SKM-1 (cell line): ENCODE measurements around the gene ASTN2.

Experiments used
- DNase-seq: peaks from one replicate; lab custom pipeline; 2025; ENCODE audit not compliant: unreplicated experiment; lab: John Stamatoyannopoulos, UW

ASTN2 gene

DNA sequence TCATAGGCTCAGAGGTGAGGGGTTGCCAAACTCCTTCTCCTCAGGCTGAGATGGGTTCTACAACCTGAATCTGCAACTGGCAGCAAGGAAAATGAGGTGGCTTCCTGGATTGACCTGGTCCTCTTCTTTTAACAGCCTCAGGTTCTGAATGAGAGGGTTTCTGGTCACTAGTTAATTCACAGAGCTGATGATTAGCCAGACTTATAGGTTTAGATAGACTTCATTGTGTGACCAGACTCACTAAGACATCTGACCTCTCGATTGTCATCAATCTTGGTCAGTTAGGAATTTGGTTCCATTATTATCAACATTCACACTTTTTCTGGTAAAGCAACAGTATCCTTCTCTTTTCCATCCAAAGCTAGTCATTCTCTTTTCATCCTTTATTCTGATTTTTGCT, 1003.4 kb downstream of the ASTN2 start:
- DNase-seq, result no peak

DNA sequence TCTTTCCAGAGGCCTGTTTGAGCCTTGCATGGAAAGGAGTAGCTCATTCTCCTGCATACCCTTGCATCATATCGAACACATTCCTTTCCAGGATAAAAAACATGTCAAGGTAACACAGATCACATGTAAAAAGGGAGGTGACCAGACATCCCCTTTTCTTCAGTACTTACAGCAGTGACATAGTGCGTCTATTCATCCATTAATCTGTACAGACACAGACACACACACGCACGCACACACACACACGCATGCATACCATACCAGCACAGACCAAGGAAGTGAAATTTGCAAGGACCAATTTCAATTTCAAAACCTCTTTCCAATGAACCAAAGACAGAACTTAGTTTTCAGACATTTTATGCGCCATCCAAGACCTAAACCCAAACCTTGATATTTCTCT, 1005.2 kb downstream of the ASTN2 start:
- DNase-seq, result no peak

DNA sequence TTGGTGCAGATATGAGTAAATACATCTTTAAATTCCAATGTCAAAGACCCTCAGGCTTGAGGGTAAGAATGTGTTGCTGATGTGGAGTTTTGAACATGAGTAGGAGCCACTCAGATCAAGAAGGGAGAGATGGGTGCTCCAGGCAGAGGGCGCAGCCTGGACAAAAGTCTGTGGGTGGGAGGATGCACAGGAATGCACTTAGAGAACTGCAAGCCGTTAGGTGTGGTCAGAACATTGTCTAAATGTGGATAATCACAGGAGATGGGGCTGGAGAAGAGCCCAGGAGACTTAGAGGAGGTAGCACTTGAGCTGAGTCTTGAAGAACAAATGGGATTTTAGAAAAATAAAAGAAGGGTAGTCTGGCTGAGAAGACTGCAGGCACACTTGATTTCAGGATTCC, 1005.7 kb downstream of the ASTN2 start:
- no peak for DNase-seq

DNA sequence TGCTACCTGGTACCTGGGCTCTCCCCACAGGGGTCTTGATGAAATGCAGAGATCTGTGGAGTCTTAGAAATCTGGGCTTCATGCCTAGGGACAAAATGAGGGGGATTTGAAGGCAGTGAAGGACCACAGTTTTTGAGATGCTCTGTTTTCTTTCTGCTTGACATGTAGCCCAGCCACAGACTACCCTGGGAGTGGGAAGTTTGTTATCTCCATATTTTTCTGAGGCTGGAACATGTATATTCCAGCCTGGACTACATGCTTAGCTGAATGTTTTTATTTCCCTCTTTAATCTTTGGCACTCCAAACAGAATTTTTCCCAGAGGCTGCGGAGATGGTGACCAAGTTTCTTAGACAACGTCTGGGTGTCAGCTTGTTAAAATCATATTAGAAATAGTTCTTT, 1008.4 kb downstream of the ASTN2 start:
- DNase-seq, result no peak

DNA sequence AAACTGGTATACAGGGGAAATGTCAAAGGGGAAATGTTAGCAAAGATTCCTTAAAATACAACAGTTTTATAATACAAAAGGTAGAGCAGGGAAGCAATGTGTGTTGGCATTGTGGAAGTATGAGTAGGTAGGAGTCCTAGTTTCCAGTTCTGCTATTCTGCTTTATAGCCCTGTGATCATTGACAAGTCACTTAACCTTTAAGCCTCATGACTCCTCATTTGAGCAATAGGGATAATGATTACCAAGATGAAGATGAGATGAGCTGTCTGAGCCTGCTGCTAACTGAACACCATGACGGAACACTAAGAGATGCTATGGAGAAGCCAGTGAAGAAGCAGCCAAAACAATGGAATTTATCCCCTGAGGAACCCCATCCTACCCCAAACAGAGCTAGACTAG, 1009.5 kb downstream of the ASTN2 start:
- no peak for DNase-seq

DNA sequence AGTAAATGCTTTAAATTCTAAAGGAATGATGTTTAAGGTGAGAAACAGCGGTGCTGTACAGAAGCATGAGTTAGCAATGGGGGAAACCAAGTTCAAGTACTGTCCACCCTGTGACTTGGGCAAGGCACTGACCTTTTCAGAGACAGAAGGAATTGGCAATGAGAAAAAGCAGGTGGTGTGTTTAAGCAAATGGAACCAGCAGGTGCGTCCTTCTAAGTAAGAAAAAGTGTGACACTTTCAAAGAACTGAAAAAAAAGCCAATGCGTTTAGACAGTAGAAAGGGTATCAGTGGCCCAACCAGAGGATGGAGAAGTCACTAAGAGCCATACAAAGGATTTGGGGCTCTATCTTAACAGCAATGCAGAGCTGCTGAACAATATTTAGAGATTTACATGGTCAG, 1010.6 kb downstream of the ASTN2 start:
- no peak for DNase-seq

DNA sequence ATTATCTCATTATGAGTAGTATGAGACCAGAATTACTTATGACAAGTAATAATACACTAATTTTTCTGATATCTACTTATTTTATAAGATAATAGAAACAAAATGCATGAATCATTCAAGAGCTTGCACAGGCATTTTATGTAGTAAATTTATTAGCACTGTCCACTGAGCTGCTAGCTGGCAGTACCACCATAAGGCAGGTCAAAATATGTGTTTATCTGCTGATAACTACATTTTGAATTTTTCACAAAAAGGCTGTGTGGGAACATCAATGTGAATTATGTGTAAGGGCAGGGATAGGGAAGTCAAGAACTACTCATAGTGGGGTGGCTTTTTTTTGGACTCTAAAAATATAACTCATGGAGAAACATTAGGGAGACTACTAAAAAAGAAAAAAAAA, 1011.7 kb downstream of the ASTN2 start:
- DNase-seq, result no peak

DNA sequence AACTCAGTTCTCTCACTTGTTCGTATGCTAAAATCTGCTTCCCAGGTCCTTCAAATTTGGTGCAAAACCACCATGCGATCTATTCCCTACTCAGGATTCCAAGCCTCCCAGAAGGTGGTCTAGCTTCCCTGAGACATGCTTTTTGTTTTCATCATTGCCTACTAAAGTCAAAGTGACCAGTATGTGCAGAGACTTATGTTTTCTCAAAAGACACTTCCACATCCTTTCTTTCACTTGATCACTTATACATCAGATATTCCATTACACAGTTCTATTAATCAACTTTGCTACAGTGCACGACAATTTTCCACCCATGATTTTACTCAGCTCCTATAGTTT, 1019.2 kb downstream of the ASTN2 start:
- DNase-seq, result no peak

DNA sequence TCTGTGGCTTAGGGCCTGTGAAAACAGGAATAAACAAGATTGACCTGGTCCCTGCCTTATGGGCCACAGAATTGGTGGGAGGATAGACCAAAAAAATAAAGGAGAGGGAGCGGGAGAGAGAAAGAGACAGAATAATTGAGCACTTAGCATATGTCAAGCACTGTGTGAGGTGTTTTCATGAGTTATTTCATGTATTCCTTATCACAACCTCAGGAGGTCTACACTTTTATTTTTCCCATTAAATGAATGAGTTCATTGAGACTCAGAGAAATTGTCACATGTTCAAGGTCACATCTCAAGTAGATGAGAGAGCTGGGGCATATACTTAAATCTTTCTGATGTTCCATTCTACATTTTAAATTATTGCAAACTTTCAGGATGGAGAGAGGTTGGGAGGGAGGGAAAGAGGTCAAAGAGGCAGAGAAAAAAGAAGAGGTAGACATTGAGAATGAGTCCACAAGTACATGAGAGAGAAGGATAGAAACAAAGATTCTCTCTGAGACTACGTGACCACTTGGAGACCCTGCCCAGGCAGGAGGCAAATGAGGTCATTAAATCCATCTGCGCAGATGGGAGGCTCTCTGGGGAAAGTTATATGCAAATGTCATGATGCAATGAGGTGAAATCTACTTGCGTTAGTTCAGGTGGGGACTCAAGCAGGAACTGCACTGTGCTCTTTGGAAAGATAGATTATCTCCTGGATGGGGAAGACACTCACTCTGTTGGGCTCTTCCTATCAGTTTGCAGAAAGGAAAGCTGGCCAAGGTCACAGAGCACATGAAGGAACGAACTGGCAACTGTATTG, 1019.8 kb downstream of the ASTN2 start:
- DNase-seq, result no peak

DNA sequence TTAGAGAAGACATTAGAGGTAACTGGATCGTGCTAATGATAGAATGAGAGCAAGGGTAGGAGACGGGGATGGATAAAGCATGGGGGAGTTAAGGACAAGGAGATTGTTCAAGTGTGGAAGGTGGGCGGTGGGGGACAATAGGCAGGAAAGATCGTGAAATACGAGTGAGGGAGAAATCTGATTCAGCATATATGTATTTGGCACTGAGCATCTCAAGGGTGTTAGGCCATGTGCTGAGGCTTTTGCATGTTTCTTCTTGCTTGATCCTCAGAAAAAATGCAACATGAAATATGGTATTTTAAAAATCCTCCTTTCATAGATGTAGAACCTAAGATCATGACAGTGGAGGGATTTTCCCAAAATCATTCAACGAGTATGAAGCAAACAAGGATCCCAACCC, 1020.8 kb downstream of the ASTN2 start:
- no peak for DNase-seq

DNA sequence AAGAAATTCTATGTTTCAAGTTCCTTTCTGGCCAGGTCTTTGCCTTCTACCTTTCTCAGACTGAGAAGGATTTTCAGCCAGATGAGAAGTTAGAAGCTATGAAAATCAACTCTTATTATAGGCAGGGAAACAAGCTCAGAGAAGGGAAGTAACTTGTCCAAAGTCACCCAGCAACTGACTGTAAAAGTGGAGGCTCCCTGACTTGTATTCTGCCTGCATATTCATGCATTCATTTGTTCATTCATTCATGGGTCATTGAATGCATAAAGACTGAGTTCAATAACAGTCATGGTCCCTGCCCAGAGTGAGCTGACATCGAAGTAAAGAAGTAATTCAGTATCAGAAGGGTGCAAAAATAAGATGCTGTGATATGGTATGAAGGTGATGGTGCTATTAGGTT, 1021.7 kb downstream of the ASTN2 start:
- no peak for DNase-seq

DNA sequence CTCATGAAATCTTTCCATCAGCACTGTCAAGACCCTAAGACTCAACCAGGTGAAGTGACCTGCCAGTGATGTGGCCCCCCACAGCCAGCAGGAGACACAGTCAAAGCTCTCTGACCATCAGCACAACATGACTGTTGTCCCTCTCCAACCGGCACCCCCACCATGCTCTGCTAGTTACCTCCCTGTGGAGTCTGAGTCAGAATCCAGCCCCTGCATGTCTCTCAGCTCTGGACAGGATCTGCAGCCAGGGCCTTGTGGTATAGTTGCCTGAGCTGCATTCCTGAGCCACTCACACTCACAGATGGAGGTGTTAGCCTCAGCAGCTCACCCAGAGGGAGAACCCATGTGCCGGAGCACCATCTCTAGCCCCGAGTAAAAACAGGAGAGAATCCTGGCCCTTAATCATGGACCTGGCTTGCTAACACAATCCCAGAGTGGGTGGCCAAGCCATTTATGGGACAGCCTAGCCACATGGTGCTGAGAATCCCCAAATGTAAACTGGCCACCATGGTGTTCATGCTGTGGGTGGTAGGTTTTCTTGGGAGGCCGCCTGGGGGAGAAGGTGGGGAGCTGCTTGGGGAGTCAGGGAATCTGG, 1023.5 kb downstream of the ASTN2 start:
- no peak for DNase-seq

DNA sequence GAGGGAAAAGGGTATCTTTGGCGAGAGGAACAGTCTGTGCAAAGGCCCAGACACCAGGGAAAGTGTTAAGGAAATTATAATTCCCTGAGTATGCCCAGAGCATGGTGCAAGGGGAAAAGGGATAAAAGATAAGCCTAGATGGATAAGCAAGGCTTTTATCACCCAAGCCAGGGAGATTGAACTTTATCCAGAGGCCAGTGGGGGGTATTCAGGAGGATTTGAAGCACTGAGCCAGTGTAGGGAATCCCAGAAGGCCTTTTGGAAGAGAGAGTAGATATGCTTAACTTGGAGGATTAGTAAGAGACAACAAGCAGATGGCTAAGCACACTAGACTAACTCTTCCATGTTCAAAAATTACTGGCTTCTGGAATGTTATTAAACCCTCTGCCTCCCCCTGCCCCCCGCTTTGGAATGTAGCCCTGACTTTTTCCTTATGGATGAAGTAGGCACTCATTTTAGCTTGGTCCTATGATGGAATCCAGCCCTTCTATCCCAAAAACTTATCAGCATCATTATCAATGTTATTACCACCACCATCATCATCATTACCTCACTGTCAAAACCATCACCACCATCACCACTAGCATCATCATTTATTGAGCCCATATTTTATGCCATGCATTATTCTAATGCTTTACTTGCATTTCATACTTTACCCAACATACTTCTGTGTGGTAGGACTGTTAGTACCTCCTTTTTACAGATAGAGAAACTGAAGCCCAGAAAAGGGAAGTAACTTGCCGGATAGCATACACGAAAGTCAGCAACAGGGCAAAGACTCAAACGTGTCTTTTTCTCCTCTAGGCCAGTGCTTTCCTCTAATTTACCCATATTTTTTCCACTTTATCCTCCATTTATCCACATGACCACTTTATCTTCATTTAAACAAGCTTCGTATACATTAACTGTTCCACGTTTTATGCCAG, 1024.3 kb downstream of the ASTN2 start:
- no peak for DNase-seq

DNA sequence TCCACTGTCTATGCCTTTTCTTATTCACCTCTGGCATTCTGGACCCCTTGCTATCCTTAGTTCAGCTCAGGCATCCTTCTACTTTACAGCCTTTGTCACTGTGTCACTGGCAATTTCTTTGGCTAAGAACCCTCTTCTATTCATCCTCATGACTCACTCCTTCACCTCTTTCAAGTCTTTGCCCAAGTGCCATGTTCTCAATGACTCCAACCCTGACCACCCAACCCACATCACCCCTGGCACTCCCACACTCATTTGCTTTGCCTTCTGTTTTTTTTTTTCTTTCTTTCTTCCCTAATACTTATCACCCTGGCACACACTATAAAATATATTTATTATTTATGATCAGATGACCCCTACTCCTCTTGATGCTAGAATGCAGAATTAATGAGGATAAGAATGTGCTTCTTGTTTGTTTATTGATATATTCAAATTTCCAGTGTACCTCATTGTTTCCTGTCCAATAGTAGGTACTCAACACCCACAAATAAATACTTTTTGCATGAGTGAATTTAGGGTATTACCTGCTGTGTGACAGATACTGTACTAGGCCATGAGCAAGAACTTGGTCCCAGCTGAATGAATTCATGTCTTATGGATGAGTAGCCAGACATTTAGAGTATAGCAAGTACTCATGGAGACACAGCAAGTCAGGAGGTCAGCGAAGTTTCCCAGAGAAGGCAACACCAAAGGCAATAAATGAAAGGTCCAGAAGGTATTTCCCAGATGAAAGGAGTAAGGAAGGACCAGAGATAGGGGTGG, 1025.1 kb downstream of the ASTN2 start:
- DNase-seq, result no peak

DNA sequence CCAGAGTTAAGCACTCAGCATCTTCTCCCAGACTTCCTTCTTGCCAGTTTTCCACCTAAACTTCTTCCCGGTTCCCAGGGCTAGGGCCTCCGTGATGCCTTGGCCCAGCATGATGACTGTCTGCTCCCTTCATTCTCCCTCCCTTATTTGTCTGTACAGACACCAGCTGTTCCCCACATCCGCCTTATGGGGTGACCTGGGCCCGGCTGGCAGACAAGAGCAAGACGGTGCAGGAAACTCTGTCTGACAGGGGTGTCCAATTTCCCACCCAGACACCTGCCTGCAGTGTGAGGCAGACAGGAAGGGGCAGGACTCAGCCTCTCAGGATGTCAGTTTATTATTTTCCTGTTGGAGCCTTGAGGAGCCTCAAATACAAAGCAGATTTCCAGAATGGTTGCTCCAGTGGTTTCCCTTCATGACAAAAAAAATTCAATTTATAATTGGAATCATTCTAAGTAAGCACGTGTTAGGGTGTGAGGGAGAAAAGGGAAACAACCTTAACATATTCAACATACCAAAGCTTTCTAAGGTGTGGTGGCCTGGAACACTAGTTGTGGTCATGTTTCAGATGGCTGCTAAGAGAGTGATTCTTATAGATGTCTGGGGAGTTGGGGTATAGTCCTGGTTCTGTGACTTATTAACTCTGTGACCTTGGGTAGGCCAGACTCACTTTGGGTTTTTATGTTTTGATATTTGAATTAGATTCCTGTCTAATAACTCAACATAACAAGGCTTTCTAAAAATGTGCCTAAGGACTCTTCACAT, 1026.7 kb downstream of the ASTN2 start:
- no peak for DNase-seq

DNA sequence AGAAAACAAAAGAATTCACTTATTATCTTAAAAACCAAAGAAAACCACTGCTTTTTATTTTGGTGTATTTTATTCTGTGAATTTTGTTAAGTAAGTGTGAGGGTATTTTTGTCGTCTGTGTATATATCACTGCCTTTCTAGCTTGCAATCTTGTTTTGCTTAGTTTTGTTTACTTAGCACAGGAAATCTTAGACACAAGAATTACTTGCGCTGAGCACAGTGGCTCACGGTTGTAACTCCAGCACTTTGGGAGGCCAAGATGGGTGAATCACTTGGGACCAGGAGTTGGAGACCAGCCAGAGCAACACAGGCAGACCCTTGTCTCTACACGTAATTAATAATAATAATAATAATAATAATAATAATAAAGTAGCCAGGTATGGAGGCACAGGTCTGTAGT, 1030.9 kb downstream of the ASTN2 start:
- DNase-seq, result no peak

DNA sequence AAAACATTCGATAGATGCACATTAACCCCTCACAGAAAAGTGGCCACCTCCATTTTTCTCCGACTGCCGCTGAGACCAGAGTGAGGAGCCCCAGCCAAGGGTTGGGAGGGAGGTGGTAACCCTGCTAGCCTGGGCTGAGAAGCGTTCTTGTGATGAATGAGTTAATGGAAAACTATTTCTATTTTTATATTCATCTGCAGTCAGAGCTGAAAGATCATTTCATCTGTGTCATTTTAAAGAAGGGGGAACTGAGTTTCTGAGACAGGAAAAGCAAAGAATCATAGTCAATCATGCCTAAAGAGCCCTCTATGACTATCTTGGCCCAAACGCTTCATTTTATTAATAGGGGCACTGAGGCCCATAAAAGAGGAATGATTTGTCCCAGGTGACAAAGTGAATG, 1031.7 kb downstream of the ASTN2 start:
- no peak for DNase-seq

DNA sequence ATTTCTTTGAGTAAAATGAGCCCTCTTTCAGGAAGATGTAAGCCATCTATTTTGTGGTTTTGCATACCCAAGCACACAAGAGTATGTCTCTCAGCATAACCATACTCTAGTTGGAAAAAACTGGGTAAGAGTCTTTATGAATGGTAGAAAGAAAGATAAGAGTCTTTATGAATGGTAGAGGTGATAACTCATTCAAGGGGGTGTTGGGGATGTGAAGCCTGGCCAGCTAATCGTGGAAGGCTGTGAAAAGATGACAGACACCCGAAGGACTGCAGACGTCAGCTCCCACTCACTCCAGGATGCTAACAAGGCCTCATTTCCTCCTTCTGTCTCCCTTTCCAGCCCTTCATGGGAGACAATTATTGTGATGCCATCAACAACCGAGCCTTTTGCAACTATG, 1032.8 kb downstream of the ASTN2 start:
- no peak for DNase-seq

DNA sequence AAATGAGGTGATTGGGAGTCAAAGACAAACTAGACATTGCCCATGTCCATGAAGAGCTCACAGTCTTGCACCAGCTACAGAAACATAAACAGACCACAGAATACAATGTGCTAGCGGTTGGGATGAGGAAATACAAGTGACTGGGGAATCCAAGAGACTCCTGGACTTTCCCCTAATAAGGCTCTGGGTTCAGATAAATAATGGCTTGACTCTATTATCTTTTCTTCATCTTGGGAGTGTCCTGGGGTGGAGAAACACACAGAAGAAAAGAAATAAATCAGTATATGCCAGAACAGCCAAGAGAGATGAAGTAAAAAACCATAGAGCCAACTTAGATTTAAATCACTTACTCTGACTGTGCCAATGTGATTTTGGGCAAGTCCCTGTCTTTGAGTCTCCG, 1033.5 kb downstream of the ASTN2 start:
- no peak for DNase-seq

DNA sequence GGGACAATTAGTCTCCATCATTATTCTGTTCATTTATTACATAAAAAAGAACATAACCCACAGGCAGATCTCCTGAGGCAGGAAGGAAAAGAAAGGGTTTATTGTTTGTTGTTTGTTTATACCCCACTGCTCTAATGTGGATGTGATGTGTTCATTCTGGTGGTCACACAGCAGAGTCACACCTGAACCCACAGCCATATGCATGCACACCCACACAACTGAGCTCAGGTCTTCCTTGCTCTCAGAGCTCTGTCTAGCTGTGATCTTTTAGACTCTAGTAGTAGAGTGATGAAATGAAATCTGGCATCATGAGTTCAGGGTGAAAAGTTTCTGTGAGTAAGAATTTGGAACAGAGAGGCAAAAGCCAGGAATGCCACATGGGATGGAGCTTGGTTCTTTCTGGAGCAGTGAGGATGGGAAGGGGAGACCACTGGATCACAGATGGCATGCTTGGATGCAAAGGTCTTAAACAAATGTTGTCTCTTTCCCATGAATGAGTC, 1034.3 kb downstream of the ASTN2 start:
- DNase-seq, result no peak
